GM12878 (cell line): Measurements from ENCODE around the gene GALT. TPM values are rescaled to one million over a fixed set of nuclear protein-coding genes. Genes with fewer than 3 reads are reported as not detected.

Source experiments
- ATAC-seq: fragments of 200-7000 bp; cut with Tn5 transposase; 3 replicates; pipeline ENCODE4 v1.9.1; 2020; ENCODE audit warnings: mild to moderate bottlenecking, moderate library complexity
- BruUV-seq: library from RNA; stranded (reverse); fragments of 400-500 nt; replicated peaks from 2 replicates; lab custom pipeline; 2021; lab: Mats Ljungman, UMichigan
- CTCF ChIA-PET: fragments of 300-600 bp; sonication (Branson Sonifier 250); formaldehyde crosslinking; extraction: SDS; loops from one replicate; lab custom pipeline; 2021; ENCODE audit warnings: inconsistent platforms; lab: Yijun Ruan, JAX
- POLR2A ChIA-PET: fragments of 350-600 bp; formaldehyde crosslinking; extraction: SDS; loops from one replicate; lab custom pipeline; 2021; ENCODE audit warnings: inconsistent platforms; lab: Charles Lee
- RAD21 ChIA-PET: fragments of 300-600 bp; sonication (Branson Sonifier 250); formaldehyde crosslinking; loops from one replicate; lab custom pipeline; 2023; ENCODE audit warnings: antibody characterized with exemption; ENCODE audit not compliant: unreplicated experiment; lab: Charles Lee
- SMC1A ChIA-PET: fragments of 300-600 bp; sonication (Branson Sonifier 250); formaldehyde crosslinking; loops from one replicate; lab custom pipeline; 2023; ENCODE audit not compliant: unreplicated experiment, uncharacterized antibody; lab: Charles Lee
- DNase-seq: peaks from one replicate; pipeline ENCODE4 v3.0.0-alpha.2; 2011; ENCODE audit warnings: low read depth, low spot score
- FAIRE-seq: peaks from 3 replicates; lab custom pipeline; 2011; peaks lifted over from hg19 to GRCh38; lab: Jason Lieb, UNC
- H2AFZ ChIP-seq: 2 replicates; pipeline ENCODE4 v1.6.0; 2011; ENCODE audit warnings: low read depth, low read length, control low read depth; ENCODE audit not compliant: control insufficient read depth
- H3K27ac ChIP-seq: 2 replicates; pipeline ENCODE4 v1.5.1; 2011; ENCODE audit warnings: control low read depth; ENCODE audit not compliant: control insufficient read depth, insufficient read depth
- H3K27me3 ChIP-seq, 2 experiments: replicated peaks in 1 of 2; 2 replicates each; pipeline versions ENCODE4 v1.6.0 to v1.6.1; 2011; ENCODE audit warnings: low read length in 1 of 2; ENCODE audit not compliant: control insufficient read depth in 2 of 2, insufficient read depth in 2 of 2
- H3K36me3 ChIP-seq, 2 experiments: 2 replicates each; pipeline ENCODE4 v1.5.1; 2011; ENCODE audit warnings: low read length in 1 of 2; ENCODE audit not compliant: control insufficient read depth in 2 of 2, insufficient read depth in 2 of 2
- H3K4me1 ChIP-seq: 2 replicates; pipeline ENCODE4 v1.6.1; 2011; ENCODE audit warnings: mild to moderate bottlenecking, low read length, moderate library complexity, mixed read lengths; ENCODE audit not compliant: control insufficient read depth, insufficient read depth
- H3K4me2 ChIP-seq: 2 replicates; pipeline ENCODE4 v1.6.0; 2011; ENCODE audit warnings: control low read depth; ENCODE audit not compliant: control insufficient read depth, insufficient read depth
- H3K4me3 ChIP-seq: fragments of 200-600 bp; sonication (generic); 2 replicates; pipeline ENCODE4 v1.5.1; 2016
- H3K79me2 ChIP-seq: 2 replicates; pipeline ENCODE4 v1.6.0; 2011; ENCODE audit warnings: low read length; ENCODE audit not compliant: control insufficient read depth, insufficient read depth
- H3K9ac ChIP-seq: 2 replicates; pipeline ENCODE4 v1.8.0; 2011; ENCODE audit warnings: low read length, control low read depth, mixed read lengths; ENCODE audit not compliant: control insufficient read depth, insufficient read depth
- H3K9me3 ChIP-seq: replicated peaks from 3 replicates; pipeline ENCODE4 v1.5.1; 2011; ENCODE audit warnings: mild to moderate bottlenecking, low read length; ENCODE audit not compliant: control insufficient read depth, insufficient read depth
- H4K20me1 ChIP-seq: 2 replicates; pipeline ENCODE4 v1.6.0; 2011; ENCODE audit not compliant: control insufficient read depth, insufficient read depth
- BCL3 ChIP-seq: IDR thresholded peaks from 2 replicates; pipeline ENCODE4 v1.6.1; 2011; ENCODE audit warnings: borderline replicate concordance, low read depth, mild to moderate bottlenecking, moderate library complexity, low read length; ENCODE audit not compliant: insufficient read depth, poor library complexity, severe bottlenecking
- STAT1 ChIP-seq: fragments of 450-650 bp; conservative IDR thresholded peaks from 2 replicates; pipeline ENCODE4 v1.6.1; 2014; ENCODE audit warnings: antibody characterized with exemption, mild to moderate bottlenecking
- WGBS: methylation state at CpG from one replicate; pipeline ENCODE4 v1.1.6; 2016; ENCODE audit warnings: low lambda C conversion rate; ENCODE audit not compliant: insufficient replicate concordance, insufficient coverage; ENCODE audit errors: missing lambda C conversion rate; 5-methylcytosine and 5-hydroxymethylcytosine counted together
- in situ Hi-C: fragments of 300-500 bp; cut with MboI; formaldehyde crosslinking; loops from 9 replicates; pipeline ENCODE4 v1.14.3; 2018; ENCODE audit warnings: mixed read lengths
- intact Hi-C: fragments of 100-400 bp; cut with micrococcal nuclease; formaldehyde crosslinking; loops from one replicate; pipeline ENCODE4 v1.14.2; 2022; ENCODE audit not compliant: unreplicated experiment
- polyA plus RNA-seq, 11 experiments: library from polyadenylated mRNA; depleted of rRNA in 4 of 11; unstranded in 6 of 11; stranded (reverse) in 5 of 11; fragments of >200 nt; fragmentation: Nextera tagmentation in 4 of 11; fragmentation: Illumina TruSeq in 1 of 11; extraction: Ambion mirVana in 4 of 11; extraction: Trizol in 1 of 11; gene quantifications; 1 replicate in 1 of 11; 2 replicates in 10 of 11; pipeline versions ENCODE4 v1.2.1 to v1.2.3, GENCODE V29; 2011 to 2016; ENCODE audit warnings: inconsistent platforms in 2 of 11, missing spikeins in 2 of 11, low read depth in 1 of 11
- total RNA-seq, 4 experiments: library from RNA; depleted of rRNA in 3 of 4; stranded (reverse); fragments of >200 nt in 3 of 4; fragmentation: Illumina TruSeq in 1 of 4; extraction: Trizol in 1 of 4; gene quantifications; 2 replicates each; pipeline versions ENCODE4 v1.2.1 to v1.2.3, GENCODE V29; 2013 to 2021

Gene GALT
- total and polyA plus RNA-seq, 10 of the 15 experiments (the other 5 are each of a cell fraction or from before 2014, with no cell fraction given): 9.3 to 34.1 (median 26.9) TPM

GRCh38 chr9:34653151-34654072 is 6.9 kb downstream of the GALT start:
- H3K9ac ChIP-seq: no peak overlapping the region
- FAIRE-seq: no peak
- H3K27ac ChIP-seq: no peak overlapping the region

More at GRCh38 chr9:34653151-34654072, 6.9 kb downstream of the GALT start:
- in situ Hi-C loops: no loop called here
- peaks cover 5% of the 10 kb centered on the region for H3K4me1 ChIP-seq
- peaks cover 2 to 13% of the 10 kb centered on the region in 2 experiments; a peak in 3 of 4 replicates for H3K36me3 ChIP-seq
- intact Hi-C loops: no loop called here
- no peak overlapping the region for H3K4me3 ChIP-seq
- H3K9me3 ChIP-seq: no peaks in the 10 kb centered on the region
- TF ChIP-seq STAT1 (no peak), BCL3 (peak; percentile 96)
- no peaks in the 10 kb centered on the region for H3K27me3 ChIP-seq
- POLR2A ChIA-PET: interaction anchor here (1.3 kb wide), 1 partner anchor 8 kb away, joined by 3 read pairs; the partner anchor contains the start of gene CCL27
- CTCF ChIA-PET: interaction anchor here (2.9 kb wide), 1 partner anchor 9 kb away, joined by 11 read pairs; the partner anchor contains the start of gene CCL27
- 58% methylated on average over 9 of the region's 11 CpGs for WGBS
- H4K20me1 ChIP-seq: no peaks in the 10 kb centered on the region
- RAD21 ChIA-PET: no interaction called here
- no TSS peak for BruUV-seq
- ATAC-seq: no peak
- SMC1A ChIA-PET: no interaction called here
- no peak overlapping the region for H3K4me2 ChIP-seq
- H2AFZ ChIP-seq: no peak overlapping the region
- no peaks in the 10 kb centered on the region for H3K79me2 ChIP-seq
- no peak for DNase-seq
